SK-N-MC (cell line): ENCODE data around the gene USP48.
"Not testable (repeated sequence)": the region's sequence is repeated elsewhere in the genome, so short reads cannot be mapped to it uniquely, and the experiment has no call there.

Source experiments
- EZH2 ChIP-seq: fragments of 200-600 bp; sonication (generic); IDR thresholded peaks from one replicate; pipeline ENCODE4 v1.6.1; 2017; ENCODE audit warnings: antibody characterized with exemption
- FOXP2 ChIP-seq: optimal IDR thresholded peaks from 2 replicates; pipeline ENCODE3; 2011; ENCODE audit warnings: mild to moderate bottlenecking, moderate library complexity; ENCODE audit not compliant: insufficient read depth; ENCODE audit errors: extremely low read length, control extremely low read depth
- POLR2AphosphoS5 ChIP-seq: IDR thresholded peaks from 2 replicates; pipeline ENCODE4 v1.6.1; 2012; ENCODE audit warnings: mild to moderate bottlenecking, low read depth, low read length, borderline replicate concordance

- TF ChIP-seq EZH2, POLR2AphosphoS5, FOXP2: not testable (repeated sequence)
Measured at GRCh38 chr1:21767106-21767505, 15.8 kb downstream of the USP48 start.
